GM23338 (cell line): ENCODE measurements around the gene CYP4F8. TPM values are rescaled to one million over a fixed set of nuclear protein-coding genes. Genes with fewer than 3 reads are reported as not detected.
"Not testable (repeated sequence)": the region's sequence is repeated elsewhere in the genome, so short reads cannot be mapped to it uniquely, and the experiment has no call there.

Experiments used
- ATAC-seq: fragments of 200-7000 bp; cut with Tn5 transposase; 3 replicates; pipeline ENCODE4 v1.9.1; 2020
- DNase-seq: peaks from one replicate; pipeline ENCODE4 v3.0.0-alpha.2; 2015; ENCODE audit warnings: low spot score
- H2AFZ ChIP-seq: fragments of 200-600 bp; sonication (generic); 2 replicates; pipeline ENCODE4 v1.8.0; 2016; ENCODE audit warnings: antibody characterized with exemption, mild to moderate bottlenecking, moderate library complexity
- H3F3A ChIP-seq: fragments of 200-600 bp; sonication (generic); replicated peaks from 2 replicates; pipeline ENCODE4 v1.8.0; 2017; ENCODE audit warnings: antibody characterized with exemption, mixed run types, low read depth
- H3K27ac ChIP-seq: fragments of 200-600 bp; sonication (generic); 2 replicates; pipeline ENCODE4 v1.6.1; 2016; ENCODE audit warnings: low read depth
- H3K27me3 ChIP-seq: fragments of 200-600 bp; sonication (generic); 2 replicates; pipeline ENCODE4 v1.8.0; 2016; ENCODE audit warnings: mild to moderate bottlenecking, mixed run types, moderate library complexity; ENCODE audit not compliant: insufficient read depth
- H3K36me3 ChIP-seq: fragments of 200-600 bp; sonication (generic); 2 replicates; pipeline ENCODE4 v1.8.0; 2016; ENCODE audit warnings: mild to moderate bottlenecking; ENCODE audit not compliant: insufficient read depth
- H3K4me1 ChIP-seq: fragments of 200-600 bp; sonication (generic); 2 replicates; pipeline ENCODE4 v1.8.0; 2016; ENCODE audit warnings: mild to moderate bottlenecking, moderate library complexity; ENCODE audit not compliant: insufficient read depth
- H3K4me2 ChIP-seq: fragments of 200-600 bp; sonication (generic); 2 replicates; pipeline ENCODE4 v1.7.1; 2017; ENCODE audit warnings: mixed run types
- H3K4me3 ChIP-seq: fragments of 200-600 bp; sonication (generic); 2 replicates; pipeline ENCODE4 v1.6.1; 2016; ENCODE audit warnings: mixed run types
- H3K79me2 ChIP-seq: fragments of 200-600 bp; sonication (generic); replicated peaks from 2 replicates; pipeline ENCODE4 v1.8.0; 2017; ENCODE audit warnings: mild to moderate bottlenecking; ENCODE audit not compliant: insufficient read depth
- H3K9me2 ChIP-seq: fragments of 200-600 bp; sonication (generic); 2 replicates; pipeline ENCODE4 v1.8.0; 2017; ENCODE audit not compliant: insufficient read depth
- H4K20me1 ChIP-seq: fragments of 200-600 bp; sonication (generic); replicated peaks from 2 replicates; pipeline ENCODE4 v1.8.0; 2017; ENCODE audit warnings: mild to moderate bottlenecking; ENCODE audit not compliant: insufficient read depth
- H3K27ac Mint-ChIP-seq: 2 replicates; pipeline ENCODE4 v1.8.0; 2020; ENCODE audit warnings: inconsistent platforms, mild to moderate bottlenecking, moderate library complexity, mixed read lengths
- H3K27me3 Mint-ChIP-seq: 3 replicates; pipeline ENCODE4 v1.8.0; 2022; ENCODE audit warnings: low read depth, mild to moderate bottlenecking, moderate library complexity, mixed read lengths, inconsistent platforms; ENCODE audit not compliant: insufficient read depth, poor library complexity
- H3K36me3 Mint-ChIP-seq: 3 replicates; pipeline ENCODE4 v1.8.0; 2021; ENCODE audit warnings: low read depth, mild to moderate bottlenecking, inconsistent platforms, moderate library complexity, mixed read lengths
- H3K4me1 Mint-ChIP-seq: 3 replicates; pipeline ENCODE4 v1.8.0; 2020; ENCODE audit warnings: mild to moderate bottlenecking, inconsistent platforms, mixed read lengths
- H3K4me3 Mint-ChIP-seq: 3 replicates; pipeline ENCODE4 v1.8.0; 2021; ENCODE audit warnings: moderate library complexity, mild to moderate bottlenecking, inconsistent platforms, mixed read lengths
- H3K9me3 Mint-ChIP-seq: 3 replicates; pipeline ENCODE4 v1.8.0; 2020; ENCODE audit warnings: moderate library complexity, mild to moderate bottlenecking, inconsistent platforms, mixed read lengths
- CTCF ChIP-seq, 2 experiments: fragments of 200-600 bp in 1 of 2; sonication (generic) in 1 of 2; conservative IDR thresholded peaks; 2 replicates each; pipeline versions ENCODE4 v1.5.1 to v1.6.1; 2016 to 2017; ENCODE audit warnings: antibody characterized with exemption in 2 of 2, low read depth in 2 of 2, mild to moderate bottlenecking in 2 of 2, moderate library complexity in 1 of 2
- ETS1 ChIP-seq: IDR thresholded peaks from 2 replicates; pipeline ENCODE4 v1.6.1; 2016; ENCODE audit warnings: antibody characterized with exemption
- JUNB ChIP-seq: IDR thresholded peaks from one replicate; pipeline ENCODE4 v1.6.1; 2016; ENCODE audit warnings: antibody characterized with exemption; ENCODE audit not compliant: unreplicated experiment
- NANOG ChIP-seq: IDR thresholded peaks from 2 replicates; pipeline ENCODE4 v1.6.1; 2016; ENCODE audit warnings: antibody characterized with exemption, borderline replicate concordance
- POLR2AphosphoS5 ChIP-seq: IDR thresholded peaks from 2 replicates; pipeline ENCODE4 v1.6.1; 2016; ENCODE audit warnings: antibody characterized with exemption, low read depth
- REST ChIP-seq: IDR thresholded peaks from one replicate; pipeline ENCODE4 v1.6.1; 2018; ENCODE audit warnings: antibody characterized with exemption; ENCODE audit not compliant: unreplicated experiment
- STAT1 ChIP-seq: IDR thresholded peaks from one replicate; pipeline ENCODE4 v1.6.1; 2016; ENCODE audit warnings: antibody characterized with exemption; ENCODE audit not compliant: unreplicated experiment
- polyA plus RNA-seq: library from polyadenylated mRNA; unstranded; fragments of >200 nt; fragmentation: Nextera tagmentation; extraction: Ambion mirVana; gene quantifications from 2 replicates; pipeline ENCODE4 v1.2.1, GENCODE V29; 2016
- total RNA-seq: library from RNA; depleted of rRNA; stranded (reverse); fragments of >200 nt; shearing (Covaris generic); gene quantifications from 2 replicates; pipeline ENCODE4 v1.2.3, GENCODE V29; 2014

Gene CYP4F8
- total and polyA plus RNA-seq, 2 experiments from 2014 or later: not detected

DNA sequence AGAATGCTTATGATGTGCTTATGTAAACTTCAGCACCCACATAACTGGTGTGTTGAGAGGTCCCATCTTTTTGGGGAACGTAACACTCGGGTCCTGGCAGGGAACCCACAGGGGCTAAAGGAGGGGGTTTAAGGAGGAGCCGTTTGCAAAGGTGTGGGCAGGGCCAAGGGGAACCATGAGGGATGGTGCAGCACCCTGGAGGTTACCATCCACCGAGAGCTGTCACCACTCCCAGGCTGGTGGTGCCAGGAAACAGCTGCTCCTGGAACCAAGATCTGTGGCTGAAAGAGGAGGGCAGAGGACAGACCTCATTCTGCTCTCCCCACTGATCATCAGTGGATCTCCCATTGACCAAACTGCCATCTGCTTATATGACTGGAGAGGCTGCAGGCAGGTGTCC, 23.2 kb upstream of the CYP4F8 start (continued):
- no peak for TF ChIP-seq ETS1
- TF ChIP-seq REST: no peak

- H3K27ac ChIP-seq, H3K4me1 ChIP-seq, H3K4me3 ChIP-seq, H3K4me1 Mint-ChIP-seq, H3K27ac Mint-ChIP-seq, H3K4me3 Mint-ChIP-seq, H3K79me2 ChIP-seq, H3K27me3 ChIP-seq, H4K20me1 ChIP-seq, H2AFZ ChIP-seq, H3F3A ChIP-seq, H3K36me3 ChIP-seq, ATAC-seq, DNase-seq, H3K9me2 ChIP-seq, H3K27me3 Mint-ChIP-seq, H3K4me2 ChIP-seq: not testable (repeated sequence)
- H3K9me3 Mint-ChIP-seq: peaks cover 91% of the 10 kb centered on the region
- peaks cover 42% of the 10 kb centered on the region for H3K36me3 Mint-ChIP-seq
Measured at GRCh38 chr19:15592506-15592905, 22.5 kb upstream of the CYP4F8 start.

GRCh38 chr19:15593766-15594165, 21.3 kb upstream of the CYP4F8 start:
- not testable (repeated sequence) for H3K27me3 ChIP-seq, H3K27me3 Mint-ChIP-seq, H3K9me2 ChIP-seq, H3K79me2 ChIP-seq, H3K36me3 ChIP-seq, H3K4me3 ChIP-seq, H3F3A ChIP-seq, H2AFZ ChIP-seq, H4K20me1 ChIP-seq, H3K27ac ChIP-seq, ATAC-seq, DNase-seq, H3K4me1 ChIP-seq, H3K27ac Mint-ChIP-seq, H3K4me2 ChIP-seq, H3K4me3 Mint-ChIP-seq, H3K4me1 Mint-ChIP-seq
- peaks cover 81% of the 10 kb centered on the region for H3K9me3 Mint-ChIP-seq
- H3K36me3 Mint-ChIP-seq: peaks cover 33% of the 10 kb centered on the region

GRCh38 chr19:15595069-15595468, 19.9 kb upstream of the CYP4F8 start:
- Mint-ChIP-seq H3K4me3 (no peak overlapping the region), H3K27ac (no peak overlapping the region), H3K27me3 (peaks cover 3% of the 10 kb centered on the region), H3K9me3 (peaks cover 78% of the 10 kb centered on the region), H3K36me3 (peaks cover 32% of the 10 kb centered on the region), H3K4me1 (no peaks in the 10 kb centered on the region)
- Histone ChIP-seq H3K36me3 (no peaks in the 10 kb centered on the region; the same call in 1 of the 2 replicates), H3K4me3 (no peak overlapping the region), H3K79me2 (no peaks in the 10 kb centered on the region), H3K9me2 (no peaks in the 10 kb centered on the region), H3K27ac (no peak overlapping the region), H3K27me3 (no peaks in the 10 kb centered on the region), H3F3A (no peaks in the 10 kb centered on the region), H4K20me1 (no peaks in the 10 kb centered on the region), H3K4me2 (no peak overlapping the region), H3K4me1 (no peaks in the 10 kb centered on the region), H2AFZ (no peak overlapping the region)
- ATAC-seq (no peak), DNase-seq (no peak)
- TF ChIP-seq JUNB (no peak), NANOG (no peak), POLR2AphosphoS5 (no peak), CTCF (conservative IDR thresholded peaks at IDR 0.05; ENCODE audit: low read depth in 2 of 2) (no peak), STAT1 (no peak), ETS1 (no peak)
